Measurements from ENCODE around the gene ATP13A5.

ATP13A5 gene

GRCh38 chr3:193344486-193344885 is 34.1 kb downstream of the ATP13A5 start:
- no peak for DNase-seq

- no peak for DNase-seq
Measured at GRCh38 chr3:193343726-193344222, 34.8 kb downstream of the ATP13A5 start.

DNA sequence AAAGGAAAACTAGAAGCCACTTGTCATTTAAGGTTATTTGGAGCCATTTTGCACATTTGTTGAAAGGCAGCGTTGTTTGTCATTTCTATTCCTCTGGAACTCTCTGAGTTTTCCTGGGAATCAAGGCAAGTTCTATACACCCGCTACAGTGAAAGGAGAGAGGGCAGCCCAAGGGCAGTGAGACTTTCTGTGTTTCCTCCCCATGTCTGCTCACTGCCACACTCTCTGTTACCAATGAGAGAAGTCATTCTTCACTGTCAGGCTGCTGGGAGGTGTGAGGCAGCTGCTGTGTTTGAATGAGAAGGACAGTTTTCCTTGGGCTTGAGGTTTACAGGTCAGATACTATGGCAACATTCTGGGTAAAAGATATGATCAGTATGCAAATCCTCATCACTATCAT is 36.0 kb downstream of the ATP13A5 start:
- DNase-seq, result no peak

DNA sequence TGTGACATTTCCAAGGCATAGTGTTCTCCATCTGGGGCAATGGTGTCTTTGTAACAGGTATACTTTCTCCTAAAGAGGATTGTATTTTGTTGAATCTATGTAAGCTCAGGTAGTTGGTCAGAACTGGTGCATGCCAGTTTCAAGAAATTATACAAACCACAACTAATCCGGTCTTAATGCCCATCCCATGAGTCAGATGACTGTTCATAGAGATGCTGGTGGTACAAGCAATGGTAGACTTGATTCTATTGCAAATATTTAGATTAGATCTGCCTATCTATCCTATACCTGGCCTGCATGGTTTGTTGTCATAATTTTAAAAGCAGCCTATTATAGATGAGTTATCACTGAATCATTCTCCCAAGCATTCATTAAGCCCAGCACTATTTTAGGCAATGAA is 43.5 kb downstream of the ATP13A5 start:
- DNase-seq, result no peak

GRCh38 chr3:193333229-193333628 is 45.3 kb downstream of the ATP13A5 start:
- DNase-seq, result no peak

- no peak for DNase-seq
Measured at GRCh38 chr3:193330555-193331204, 47.9 kb downstream of the ATP13A5 start.

DNA sequence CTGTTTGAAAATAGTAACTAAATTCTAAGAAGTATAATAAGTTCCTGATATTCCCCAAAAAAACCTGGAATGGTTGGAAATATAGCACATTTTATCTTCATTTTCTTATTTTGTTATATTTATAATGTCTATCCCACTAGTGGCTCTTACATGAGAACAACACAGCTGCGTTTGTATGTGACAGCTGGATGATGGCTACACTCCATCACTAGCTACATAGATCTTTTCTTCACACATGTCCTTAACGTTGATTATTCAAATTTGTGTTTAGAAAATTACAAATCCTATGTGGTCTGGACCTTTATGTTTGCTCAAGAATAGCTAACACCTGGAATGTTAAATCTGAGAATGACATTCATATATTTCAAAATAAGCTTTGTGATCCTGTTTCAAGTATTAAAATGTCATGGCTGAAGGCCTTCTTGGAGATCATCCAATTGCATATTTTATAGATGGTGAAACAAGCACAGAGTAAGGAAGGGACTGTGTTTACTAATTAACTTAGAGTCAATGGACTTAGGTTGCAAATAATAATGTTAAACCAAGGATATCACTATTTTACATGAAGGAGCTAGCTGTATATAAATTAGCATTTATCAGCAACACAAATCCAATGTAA is 60.8 kb downstream of the ATP13A5 start:
- peak; percentile 14 for DNase-seq

- DNase-seq, result no peak
Measured at GRCh38 chr3:193314161-193314560, 64.4 kb downstream of the ATP13A5 start.

- no peak for DNase-seq
Measured at GRCh38 chr3:193313061-193313958, 65.2 kb downstream of the ATP13A5 start.

DNA sequence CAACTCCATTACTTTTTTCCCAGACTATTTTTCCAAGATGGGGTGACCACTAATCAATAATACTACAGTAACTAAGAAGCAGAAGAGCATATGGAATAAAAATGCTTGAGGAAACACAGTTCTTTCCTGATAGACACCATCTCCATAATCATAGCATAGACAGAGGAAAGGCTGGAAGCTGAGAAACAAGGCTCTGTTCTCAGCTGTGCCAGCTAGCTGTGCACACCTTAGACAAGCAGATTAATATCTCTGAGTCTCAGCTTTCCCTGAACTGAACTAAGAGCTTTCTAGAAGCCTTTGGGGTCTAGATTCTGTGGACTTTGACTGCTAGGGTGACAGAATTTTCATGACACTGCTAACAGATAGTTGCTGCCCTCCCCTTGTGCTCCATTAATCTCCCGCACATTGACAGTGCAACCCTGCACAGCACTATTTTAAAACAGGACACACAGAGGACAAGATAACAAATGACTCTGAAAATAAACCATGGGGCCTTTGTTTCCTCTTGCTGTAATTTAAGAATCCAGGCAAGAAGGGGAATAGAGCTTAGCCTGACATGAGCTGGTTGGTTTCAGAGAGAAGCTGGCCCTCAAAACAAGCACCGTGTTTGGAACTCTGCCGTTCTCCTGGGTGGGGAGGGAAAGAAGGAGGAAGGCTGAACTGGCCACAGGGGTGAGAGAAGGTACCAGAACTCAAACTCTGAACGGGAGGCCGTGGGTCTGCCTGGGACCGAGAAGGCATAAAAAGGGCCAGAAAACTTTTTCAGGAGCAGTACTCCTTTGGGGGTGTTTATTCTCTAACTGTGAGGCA is 67.4 kb downstream of the ATP13A5 start:
- DNase-seq, result no peak

- DNase-seq, result no peak
Measured at GRCh38 chr3:193305356-193305755, 73.2 kb downstream of the ATP13A5 start.

GRCh38 chr3:193301433-193301832 is 77.1 kb downstream of the ATP13A5 start:
- no peak for DNase-seq

GRCh38 chr3:193297421-193297820 is 81.1 kb downstream of the ATP13A5 start:
- no peak for DNase-seq

GRCh38 chr3:193295985-193296384 is 82.6 kb downstream of the ATP13A5 start:
- DNase-seq, result no peak

- DNase-seq, result no peak
Measured at GRCh38 chr3:193292386-193292785, 86.2 kb downstream of the ATP13A5 start.

GRCh38 chr3:193271101-193271840 is 107.3 kb downstream of the ATP13A5 start:
- no peak for DNase-seq

- DNase-seq, result no peak
Measured at GRCh38 chr3:193270451-193270850, 108.1 kb downstream of the ATP13A5 start.

DNA sequence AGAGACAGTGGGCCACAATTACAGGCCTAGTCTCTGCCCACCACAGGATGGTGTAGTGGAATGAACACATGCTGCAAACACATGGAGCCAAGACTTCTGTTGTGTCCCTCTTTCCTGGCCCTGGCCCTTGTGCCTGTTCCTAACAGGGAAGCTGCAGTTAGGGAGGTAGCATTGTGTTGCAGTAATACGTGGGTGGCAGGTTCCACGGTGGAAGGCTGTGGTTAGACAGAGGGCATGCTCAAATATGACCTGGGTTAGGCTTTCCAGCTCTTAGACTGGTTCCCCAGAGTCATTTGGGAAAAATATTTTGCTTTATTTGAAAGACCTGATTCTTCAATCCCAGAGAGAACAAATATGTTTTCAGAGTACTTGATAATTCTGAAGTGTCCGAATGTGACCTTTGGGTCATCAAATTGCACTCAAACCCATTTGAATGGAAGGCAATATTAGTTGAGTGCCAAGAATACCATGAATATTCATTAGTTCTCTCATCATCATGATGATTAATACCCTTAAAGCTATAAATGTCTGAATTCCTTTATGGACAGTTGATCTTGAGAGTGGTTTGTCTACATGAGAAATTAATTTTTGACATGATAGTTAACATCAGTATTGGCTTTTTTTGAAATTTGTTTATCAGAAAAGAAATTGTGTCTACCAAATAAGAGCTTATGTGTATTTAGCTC is 109.1 kb downstream of the ATP13A5 start:
- no peak for DNase-seq

GRCh38 chr3:193262707-193263106 is 115.8 kb downstream of the ATP13A5 start:
- DNase-seq, result no peak

- DNase-seq, result no peak
Measured at GRCh38 chr3:193261970-193262369, 116.6 kb downstream of the ATP13A5 start.

- DNase-seq, result no peak
Measured at GRCh38 chr3:193253986-193254660, 124.4 kb downstream of the ATP13A5 start.
